Vagina (tissue), 2 donors: ENCODE measurements around the gene ARHGAP18. TPM values are rescaled to one million over a fixed set of nuclear protein-coding genes. Genes with fewer than 3 reads are reported as not detected.
"Not testable (repeated sequence)": the region's sequence is repeated elsewhere in the genome, so short reads cannot be mapped to it uniquely, and the experiment has no call there.

Experiments
- DNase-seq, 2 donors: peaks; one replicate each; pipeline ENCODE4 v3.0.0-alpha.2; 2017; ENCODE audit errors: extremely low spot score in 2 of 2
- H3K27ac ChIP-seq: fragments of 200-600 bp; sonication (generic); one replicate; pipeline ENCODE4 v1.5.1; 2019
- H3K27me3 ChIP-seq: fragments of 200-600 bp; sonication (generic); one replicate; pipeline ENCODE4 v1.5.1; 2019
- H3K36me3 ChIP-seq, 2 donors: fragments of 200-600 bp; sonication (generic); one replicate each; pipeline ENCODE4 v1.5.1; 2017 to 2019
- H3K4me1 ChIP-seq: fragments of 200-600 bp; sonication (generic); one replicate; pipeline ENCODE4 v1.5.1; 2019
- H3K4me3 ChIP-seq, 2 donors: fragments of 200-600 bp; sonication (generic); 1 replicate in 1 of 2; 2 replicates in 1 of 2; pipeline ENCODE4 v1.5.1; 2016 to 2019
- H3K9me3 ChIP-seq: fragments of 200-600 bp; sonication (generic); one replicate; pipeline ENCODE4 v1.5.1; 2019
- CTCF ChIP-seq, 3 experiments: fragments of 450-650 bp in 2 of 3; fragments of 200-600 bp in 1 of 3; sonication (generic) in 1 of 3; IDR thresholded peaks; one replicate each; pipeline ENCODE4 v1.5.1; 2017 to 2019; ENCODE audit warnings: antibody characterized with exemption in 3 of 3, mild to moderate bottlenecking in 2 of 3, moderate library complexity in 2 of 3
- POLR2A ChIP-seq, 2 donors: fragments of 450-650 bp; IDR thresholded peaks; one replicate each; pipeline ENCODE4 v1.6.1; 2017; ENCODE audit warnings: antibody characterized with exemption in 2 of 2, mild to moderate bottlenecking in 2 of 2, moderate library complexity in 2 of 2
- POLR2AphosphoS5 ChIP-seq, 2 donors: sonication (generic); formaldehyde crosslinking; IDR thresholded peaks; one replicate each; pipeline ENCODE4 v1.9.0; 2017; ENCODE audit warnings: antibody characterized with exemption in 2 of 2, mild to moderate bottlenecking in 2 of 2, low read depth in 1 of 2; ENCODE audit not compliant: insufficient read depth in 1 of 2
- intact Hi-C: fragments of 100-400 bp; cut with DNase I; formaldehyde crosslinking; loops from one replicate; pipeline ENCODE4 v1.15.1; 2023
- total RNA-seq: library from RNA; depleted of rRNA; stranded (reverse); fragments of >200 nt; gene quantifications from one replicate; pipeline ENCODE4 v1.2.3, GENCODE V29; 2016

The ARHGAP18 gene
- total RNA-seq, 1 donor from 2014 or later = 7.6 TPM

GRCh38 chr6:129576456-129576855 lies 133.5 kb downstream of the ARHGAP18 start:
- H3K36me3 ChIP-seq = no peaks in the 10 kb centered on the region
- H3K4me1 ChIP-seq = no peaks in the 10 kb centered on the region
- H3K27me3 ChIP-seq = no peaks in the 10 kb centered on the region
- TF ChIP-seq CTCF (IDR thresholded peaks at IDR 0.05) = no peak
- TF ChIP-seq POLR2AphosphoS5 (IDR thresholded peaks at IDR 0.05; ENCODE audit: insufficient read depth in 1 of 2, low read depth in 1 of 2) = no peak
- no peak for TF ChIP-seq POLR2A (IDR thresholded peaks at IDR 0.05)
- DNase-seq = no peak
- H3K27ac ChIP-seq = no peak overlapping the region
- intact Hi-C loops = loop anchor here (5.0 kb wide), 1 partner anchor 79 kb away; no protein-coding TSS in a partner anchor
- H3K4me3 ChIP-seq = no peak overlapping the region
- H3K9me3 ChIP-seq = no peaks in the 10 kb centered on the region

GRCh38 chr6:129575378-129576118 lies 134.4 kb downstream of the ARHGAP18 start:
- no peak overlapping the region for H3K4me3 ChIP-seq
- H3K27ac ChIP-seq = no peak overlapping the region
- TF ChIP-seq CTCF (IDR thresholded peaks at IDR 0.05) (peak in 2 of 3 experiments; percentile 46 to 65), POLR2AphosphoS5 (IDR thresholded peaks at IDR 0.05; ENCODE audit: insufficient read depth in 1 of 2, low read depth in 1 of 2) (peak in 1 of 2 donors; percentile 56), POLR2A (IDR thresholded peaks at IDR 0.05) (no peak)
- no peaks in the 10 kb centered on the region for H3K9me3 ChIP-seq
- no peaks in the 10 kb centered on the region for H3K4me1 ChIP-seq
- no peaks in the 10 kb centered on the region for H3K27me3 ChIP-seq
- no peaks in the 10 kb centered on the region for H3K36me3 ChIP-seq
- DNase-seq = no peak
- intact Hi-C loops = loop anchor here (5.0 kb wide), 1 partner anchor 78 kb away; no protein-coding TSS in a partner anchor

GRCh38 chr6:129574605-129575004 lies 135.4 kb downstream of the ARHGAP18 start:
- not testable (repeated sequence) for H3K27me3 ChIP-seq, DNase-seq, H3K4me1 ChIP-seq, H3K9me3 ChIP-seq, H3K27ac ChIP-seq, H3K36me3 ChIP-seq, H3K4me3 ChIP-seq
- intact Hi-C loops = loop anchor here (5.0 kb wide), 1 partner anchor 77 kb away; no protein-coding TSS in a partner anchor

GRCh38 chr6:129570929-129571328 lies 139.0 kb downstream of the ARHGAP18 start:
- H3K4me1 ChIP-seq, H3K36me3 ChIP-seq, H3K9me3 ChIP-seq, H3K4me3 ChIP-seq, DNase-seq, H3K27ac ChIP-seq, H3K27me3 ChIP-seq, intact Hi-C loops: not testable (repeated sequence)

GRCh38 chr6:129568015-129568414 lies 142.0 kb downstream of the ARHGAP18 start:
- intact Hi-C loops = no loop called here
- Histone ChIP-seq H3K36me3 (no peaks in the 10 kb centered on the region), H3K27me3 (no peaks in the 10 kb centered on the region), H3K4me3 (no peak overlapping the region), H3K4me1 (no peaks in the 10 kb centered on the region), H3K27ac (no peak overlapping the region), H3K9me3 (no peaks in the 10 kb centered on the region)
- no peak for TF ChIP-seq POLR2A (IDR thresholded peaks at IDR 0.05)
- no peak for TF ChIP-seq CTCF (IDR thresholded peaks at IDR 0.05)
- TF ChIP-seq POLR2AphosphoS5 (IDR thresholded peaks at IDR 0.05; ENCODE audit: insufficient read depth in 1 of 2, low read depth in 1 of 2) = no peak
- no peak for DNase-seq

GRCh38 chr6:129567374-129567773 lies 142.6 kb downstream of the ARHGAP18 start:
- no peaks in the 10 kb centered on the region for H3K36me3 ChIP-seq
- no peaks in the 10 kb centered on the region for H3K27me3 ChIP-seq
- no peak for DNase-seq
- H3K4me3 ChIP-seq = no peak overlapping the region
- no peaks in the 10 kb centered on the region for H3K4me1 ChIP-seq
- no peak overlapping the region for H3K27ac ChIP-seq
- intact Hi-C loops = no loop called here
- TF ChIP-seq CTCF (IDR thresholded peaks at IDR 0.05) (peak in 1 of 3 experiments; percentile 11), POLR2A (IDR thresholded peaks at IDR 0.05) (no peak)
- no peaks in the 10 kb centered on the region for H3K9me3 ChIP-seq
